ENCODE results near the gene ZNF580. TPM values are rescaled to one million over a fixed set of nuclear protein-coding genes. Genes with fewer than 3 reads are reported as not detected.

Gene ZNF580
- total and polyA plus RNA-seq, 2 experiments from 2014 or later: 10.1 to 53.8 TPM

DNA sequence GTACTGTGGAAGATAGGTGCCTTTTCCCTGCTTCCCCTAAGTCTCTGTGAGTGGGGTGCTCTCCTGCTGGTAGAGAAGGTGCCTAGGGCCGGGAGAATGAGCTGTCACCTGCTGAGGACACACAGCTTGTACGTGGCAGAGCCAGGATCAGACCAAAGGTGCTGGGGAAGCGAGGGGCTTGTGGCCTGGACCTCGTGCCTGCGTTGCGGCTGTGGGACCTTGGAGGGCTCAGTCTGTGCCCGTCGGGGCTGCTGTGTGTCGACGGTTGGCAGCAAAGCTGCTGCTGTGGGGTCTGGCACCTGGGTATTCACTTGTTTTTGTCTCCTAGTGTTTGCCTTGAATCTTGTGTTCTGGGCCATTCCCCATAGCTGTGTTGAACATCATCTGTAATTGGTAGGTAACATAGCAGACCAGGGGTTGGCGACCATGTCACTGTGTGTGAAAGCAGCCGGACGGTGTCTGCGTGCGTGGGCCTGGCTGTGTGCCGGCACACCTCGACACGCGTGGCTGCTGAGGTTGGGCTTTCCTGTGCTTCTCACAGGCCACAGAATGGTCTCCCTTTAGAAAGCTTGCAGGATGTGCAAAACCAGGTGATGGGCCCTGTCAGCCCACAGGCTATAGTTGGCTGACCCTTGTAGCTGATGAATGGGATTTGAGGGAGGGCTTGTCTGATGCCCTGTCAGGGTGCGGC is 23.2 kb downstream of the ZNF580 start:
- no peak for DNase-seq (ENCODE audit: low spot score)
- no peaks in the 10 kb centered on the region for H3K27me3 ChIP-seq
- H3K79me2 ChIP-seq: peaks cover 88% of the 10 kb centered on the region
- H3K9me2 ChIP-seq (replicated peaks; ENCODE audit: insufficient read depth): no peaks in the 10 kb centered on the region
- H4K20me1 ChIP-seq (ENCODE audit: insufficient read depth, poor library complexity, severe bottlenecking): peaks cover 73% of the 10 kb centered on the region
- H3K27ac ChIP-seq: no peak overlapping the region
- H2AFZ ChIP-seq: no peak overlapping the region
- H3K4me2 ChIP-seq: no peak overlapping the region
- H3K9me3 ChIP-seq (ENCODE audit: low read depth): no peaks in the 10 kb centered on the region
- H3K4me1 ChIP-seq (ENCODE audit: insufficient read depth): peaks cover 15% of the 10 kb centered on the region
- no peak overlapping the region for H3K4me3 ChIP-seq
- peaks cover 5% of the 10 kb centered on the region for H3K36me3 ChIP-seq (replicated peaks; ENCODE audit: insufficient read depth, low read depth)
- no peak for TF ChIP-seq CTCF (IDR thresholded peaks at IDR 0.05; ENCODE audit: poor library complexity)
- TF ChIP-seq EZH2 (IDR thresholded peaks at IDR 0.05; ENCODE audit: borderline replicate concordance): no peak
- WGBS (ENCODE audit: low lambda C conversion rate, missing lambda C conversion rate): 97% methylated on average over 19 of the region's 20 CpGs

DNA sequence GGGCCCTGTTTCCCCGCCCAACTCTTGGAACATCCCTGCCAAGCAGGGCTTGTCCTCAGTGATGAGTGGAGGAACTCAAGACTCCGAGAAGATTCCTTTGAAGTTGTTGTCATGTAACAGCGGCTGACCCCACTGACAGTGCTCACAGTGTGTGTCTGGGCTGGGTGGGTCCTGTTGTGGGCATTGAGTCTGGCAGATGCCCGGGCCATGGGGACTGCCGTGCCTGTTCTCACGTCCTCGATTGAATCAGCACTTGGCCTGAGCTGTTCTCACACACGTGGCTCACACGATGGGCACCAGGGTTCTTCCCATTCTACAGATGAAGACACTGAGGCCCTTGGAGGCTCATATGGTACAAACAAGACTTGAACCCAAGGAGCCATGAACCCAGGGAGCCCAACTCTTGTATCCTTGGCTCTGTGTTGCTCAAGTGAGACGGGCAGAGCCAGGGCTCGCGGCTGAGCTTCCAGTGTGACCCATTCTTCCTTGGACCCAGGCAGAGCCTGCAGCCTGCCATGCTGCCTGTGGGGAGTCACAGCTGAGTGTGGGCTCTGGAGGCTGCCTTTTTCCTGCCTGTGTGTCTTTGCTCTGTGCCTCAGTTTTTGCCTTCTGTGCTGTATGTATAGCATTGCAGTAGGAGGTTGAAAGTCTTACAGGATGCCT is 25.7 kb downstream of the ZNF580 start:
- Histone ChIP-seq H3K27ac (peak overlapping the region; percentile 65), H3K36me3 (replicated peaks; ENCODE audit: insufficient read depth, low read depth) (peaks cover 5% of the 10 kb centered on the region), H3K4me2 (no peak overlapping the region), H3K4me3 (no peak overlapping the region), H2AFZ (no peak overlapping the region), H3K9me3 (ENCODE audit: low read depth) (no peaks in the 10 kb centered on the region), H3K9me2 (replicated peaks; ENCODE audit: insufficient read depth) (no peaks in the 10 kb centered on the region), H3K79me2 (peaks cover 86% of the 10 kb centered on the region), H3K27me3 (no peaks in the 10 kb centered on the region), H4K20me1 (ENCODE audit: insufficient read depth, poor library complexity, severe bottlenecking) (peaks cover 78% of the 10 kb centered on the region), H3K4me1 (ENCODE audit: insufficient read depth) (peaks cover 15% of the 10 kb centered on the region)
- WGBS (ENCODE audit: low lambda C conversion rate, missing lambda C conversion rate): 94% methylated on average over 12 of the region's 12 CpGs
- TF ChIP-seq CTCF (IDR thresholded peaks at IDR 0.05; ENCODE audit: poor library complexity) (no peak), EZH2 (IDR thresholded peaks at IDR 0.05; ENCODE audit: borderline replicate concordance) (no peak), EZH2phosphoT487 (IDR thresholded peaks at IDR 0.05; ENCODE audit: low read depth, severe bottlenecking, unreplicated experiment) (no peak)
- no peak for DNase-seq (ENCODE audit: low spot score)

DNA sequence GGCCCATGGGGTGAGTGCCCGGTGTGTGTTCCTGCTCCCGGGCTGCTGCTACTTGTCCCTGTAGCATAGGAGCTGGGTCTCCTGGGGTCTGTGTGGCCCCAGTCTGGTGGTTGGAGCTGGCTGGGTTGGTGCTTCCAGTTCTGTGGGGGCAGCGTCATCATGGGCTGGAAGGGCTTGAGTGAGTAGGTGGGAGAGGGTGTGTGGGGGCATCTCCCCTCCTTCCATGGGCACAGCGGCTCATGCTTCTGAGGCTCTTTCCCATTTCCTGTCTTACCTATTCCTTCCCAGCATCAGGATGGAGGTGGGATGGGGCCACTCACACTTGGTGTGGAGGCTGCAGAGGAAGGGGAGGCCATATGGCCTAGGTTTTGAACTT is 26.2 kb downstream of the ZNF580 start:
- WGBS (ENCODE audit: low lambda C conversion rate, missing lambda C conversion rate): 98% methylated on average over 4 of the region's 4 CpGs
- Histone ChIP-seq H3K4me3 (no peak overlapping the region), H3K27me3 (no peaks in the 10 kb centered on the region), H4K20me1 (ENCODE audit: insufficient read depth, poor library complexity, severe bottlenecking) (peaks cover 78% of the 10 kb centered on the region), H3K4me2 (peak overlapping the region; percentile 21), H3K9me3 (ENCODE audit: low read depth) (no peaks in the 10 kb centered on the region), H3K79me2 (peaks cover 86% of the 10 kb centered on the region), H3K4me1 (ENCODE audit: insufficient read depth) (peaks cover 15% of the 10 kb centered on the region), H3K9me2 (replicated peaks; ENCODE audit: insufficient read depth) (no peaks in the 10 kb centered on the region), H3K36me3 (replicated peaks; ENCODE audit: insufficient read depth, low read depth) (peaks cover 5% of the 10 kb centered on the region), H3K27ac (peak overlapping the region; percentile 65), H2AFZ (no peak overlapping the region)
- TF ChIP-seq CTCF (IDR thresholded peaks at IDR 0.05; ENCODE audit: poor library complexity) (no peak), EZH2phosphoT487 (IDR thresholded peaks at IDR 0.05; ENCODE audit: low read depth, severe bottlenecking, unreplicated experiment) (no peak), EZH2 (IDR thresholded peaks at IDR 0.05; ENCODE audit: borderline replicate concordance) (no peak)
- no peak for DNase-seq (ENCODE audit: low spot score)
